ENCODE data around the gene TNNI3K.

Gene TNNI3K

DNA sequence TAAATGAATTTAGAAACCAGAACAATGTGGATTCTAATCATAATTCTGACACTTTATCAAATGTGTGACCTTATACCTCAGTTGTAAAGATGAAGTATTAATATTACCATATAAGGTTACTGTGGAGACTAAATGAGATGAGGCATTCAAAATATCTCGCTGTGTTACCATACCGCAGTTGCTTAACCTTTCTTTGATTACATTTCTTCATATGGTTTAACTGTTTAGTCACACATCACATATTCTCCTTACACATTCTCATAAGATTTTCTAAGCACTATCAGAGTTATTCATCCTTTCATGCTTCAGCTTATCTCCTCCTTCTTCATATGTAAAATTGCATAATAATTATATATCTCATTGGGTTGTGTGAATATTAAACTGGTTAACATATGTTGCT, 188.3 kb downstream of the TNNI3K start:
- no peak overlapping the region for H3K4me2 ChIP-seq (ENCODE audit: low read length)
- no peaks in the 10 kb centered on the region for H3K9me3 ChIP-seq (ENCODE audit: low read length)
- no peaks in the 10 kb centered on the region for H3K27me3 ChIP-seq (ENCODE audit: insufficient read depth, low read length)
- TF ChIP-seq, protein P1, sequence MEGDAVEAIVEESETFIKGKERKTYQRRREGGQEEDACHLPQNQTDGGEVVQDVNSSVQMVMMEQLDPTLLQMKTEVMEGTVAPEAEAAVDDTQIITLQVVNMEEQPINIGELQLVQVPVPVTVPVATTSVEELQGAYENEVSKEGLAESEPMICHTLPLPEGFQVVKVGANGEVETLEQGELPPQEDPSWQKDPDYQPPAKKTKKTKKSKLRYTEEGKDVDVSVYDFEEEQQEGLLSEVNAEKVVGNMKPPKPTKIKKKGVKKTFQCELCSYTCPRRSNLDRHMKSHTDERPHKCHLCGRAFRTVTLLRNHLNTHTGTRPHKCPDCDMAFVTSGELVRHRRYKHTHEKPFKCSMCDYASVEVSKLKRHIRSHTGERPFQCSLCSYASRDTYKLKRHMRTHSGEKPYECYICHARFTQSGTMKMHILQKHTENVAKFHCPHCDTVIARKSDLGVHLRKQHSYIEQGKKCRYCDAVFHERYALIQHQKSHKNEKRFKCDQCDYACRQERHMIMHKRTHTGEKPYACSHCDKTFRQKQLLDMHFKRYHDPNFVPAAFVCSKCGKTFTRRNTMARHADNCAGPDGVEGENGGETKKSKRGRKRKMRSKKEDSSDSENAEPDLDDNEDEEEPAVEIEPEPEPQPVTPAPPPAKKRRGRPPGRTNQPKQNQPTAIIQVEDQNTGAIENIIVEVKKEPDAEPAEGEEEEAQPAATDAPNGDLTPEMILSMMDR (IDR thresholded peaks at IDR 0.05; ENCODE audit: low read length), result no peak
- no peak for TF ChIP-seq EZH2 (IDR thresholded peaks at IDR 0.05; ENCODE audit: borderline replicate concordance, low read length)
- H4K20me1 ChIP-seq (ENCODE audit: insufficient read depth, low read length), result no peaks in the 10 kb centered on the region
- H3K9me2 ChIP-seq (ENCODE audit: low read depth, low read length), result no peaks in the 10 kb centered on the region
- no peak overlapping the region for H3K27ac ChIP-seq (ENCODE audit: low read depth, low read length, poor library complexity, severe bottlenecking)
- no peaks in the 10 kb centered on the region for H3K4me1 ChIP-seq (ENCODE audit: insufficient read depth, low read length, severe bottlenecking)
- H3K4me3 ChIP-seq (ENCODE audit: low read depth, low read length, poor library complexity, severe bottlenecking), result no peak overlapping the region
- no peaks in the 10 kb centered on the region for H3K79me2 ChIP-seq (ENCODE audit: insufficient read depth, low read length)
- H3K9ac ChIP-seq (ENCODE audit: low read length), result no peak overlapping the region
- no peaks in the 10 kb centered on the region for H3K36me3 ChIP-seq (ENCODE audit: insufficient read depth, low read length)
- H3F3A ChIP-seq (ENCODE audit: insufficient read depth, low read length), result no peaks in the 10 kb centered on the region
- no peak overlapping the region for H2AFZ ChIP-seq (ENCODE audit: low read length)

DNA sequence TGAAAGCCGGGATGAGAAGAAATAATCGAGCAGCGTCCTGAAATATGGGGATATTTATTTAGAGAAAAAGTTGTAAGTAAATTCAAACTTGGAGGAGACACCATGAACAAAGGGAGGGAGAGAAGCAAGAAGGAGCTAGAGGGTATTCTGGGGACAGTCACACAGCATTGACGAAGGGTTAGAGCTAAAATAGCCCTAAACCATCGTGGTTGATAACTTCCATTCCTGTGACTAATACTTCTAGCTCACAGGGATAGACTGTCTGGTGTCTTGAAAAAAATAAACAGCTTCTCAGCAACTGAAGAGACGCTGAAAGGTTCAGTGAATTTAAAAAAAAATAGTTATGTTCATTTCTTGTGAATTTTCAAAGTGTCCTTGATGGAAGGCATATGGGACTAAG, 190.5 kb downstream of the TNNI3K start:
- H4K20me1 ChIP-seq (ENCODE audit: insufficient read depth, low read length), result no peaks in the 10 kb centered on the region
- no peak for TF ChIP-seq EZH2 (IDR thresholded peaks at IDR 0.05; ENCODE audit: borderline replicate concordance, low read length)
- TF ChIP-seq, protein P1 (IDR thresholded peaks at IDR 0.05; ENCODE audit: low read length), result no peak
- no peak overlapping the region for H3K27ac ChIP-seq (ENCODE audit: low read depth, low read length, poor library complexity, severe bottlenecking)
- no peak overlapping the region for H3K9ac ChIP-seq (ENCODE audit: low read length)
- H3K36me3 ChIP-seq (ENCODE audit: insufficient read depth, low read length), result no peaks in the 10 kb centered on the region
- H3K9me3 ChIP-seq (ENCODE audit: low read length), result no peaks in the 10 kb centered on the region
- no peaks in the 10 kb centered on the region for H3K79me2 ChIP-seq (ENCODE audit: insufficient read depth, low read length)
- no peaks in the 10 kb centered on the region for H3K4me1 ChIP-seq (ENCODE audit: insufficient read depth, low read length, severe bottlenecking)
- no peak overlapping the region for H3K4me2 ChIP-seq (ENCODE audit: low read length)
- no peaks in the 10 kb centered on the region for H3K9me2 ChIP-seq (ENCODE audit: low read depth, low read length)
- H3K27me3 ChIP-seq (ENCODE audit: insufficient read depth, low read length), result no peaks in the 10 kb centered on the region; the same call in 1 of the 2 replicates
- no peak overlapping the region for H2AFZ ChIP-seq (ENCODE audit: low read length)
- no peaks in the 10 kb centered on the region for H3F3A ChIP-seq (ENCODE audit: insufficient read depth, low read length)
- H3K4me3 ChIP-seq (ENCODE audit: low read depth, low read length, poor library complexity, severe bottlenecking), result no peak overlapping the region

GRCh38 chr1:74426208-74426937, 191.2 kb downstream of the TNNI3K start:
- H3K27me3 ChIP-seq (ENCODE audit: insufficient read depth, low read length), result no peaks in the 10 kb centered on the region; the same call in 1 of the 2 replicates
- no peaks in the 10 kb centered on the region for H4K20me1 ChIP-seq (ENCODE audit: insufficient read depth, low read length)
- no peak overlapping the region for H3K9ac ChIP-seq (ENCODE audit: low read length)
- H3K4me2 ChIP-seq (ENCODE audit: low read length), result no peak overlapping the region
- no peaks in the 10 kb centered on the region for H3K4me1 ChIP-seq (ENCODE audit: insufficient read depth, low read length, severe bottlenecking)
- H2AFZ ChIP-seq (ENCODE audit: low read length), result no peak overlapping the region
- no peaks in the 10 kb centered on the region for H3K9me2 ChIP-seq (ENCODE audit: low read depth, low read length)
- H3K36me3 ChIP-seq (ENCODE audit: insufficient read depth, low read length), result no peaks in the 10 kb centered on the region
- H3F3A ChIP-seq (ENCODE audit: insufficient read depth, low read length), result no peaks in the 10 kb centered on the region
- TF ChIP-seq, protein P1 (IDR thresholded peaks at IDR 0.05; ENCODE audit: low read length), result no peak
- no peak for TF ChIP-seq EZH2 (IDR thresholded peaks at IDR 0.05; ENCODE audit: borderline replicate concordance, low read length)
- no peak overlapping the region for H3K27ac ChIP-seq (ENCODE audit: low read depth, low read length, poor library complexity, severe bottlenecking)
- no peaks in the 10 kb centered on the region for H3K9me3 ChIP-seq (ENCODE audit: low read length)
- H3K4me3 ChIP-seq (ENCODE audit: low read depth, low read length, poor library complexity, severe bottlenecking), result no peak overlapping the region
- H3K79me2 ChIP-seq (ENCODE audit: insufficient read depth, low read length), result no peaks in the 10 kb centered on the region

Measured in OCI-LY1 (cell line).